Measurements from ENCODE around the gene OAS3. TPM values are rescaled to one million over a fixed set of nuclear protein-coding genes. Genes with fewer than 3 reads are reported as not detected.

OAS3 gene
- polyA plus RNA-seq, 1 of the 3 experiments (the other 2 are of a cell fraction) = 3.0 TPM

GRCh38 chr12:112973011-112973735, 34.9 kb downstream of the OAS3 start:
- Histone ChIP-seq H3K4me1 (ENCODE audit: control insufficient read depth in 1 of 2, insufficient read depth in 2 of 2, low read depth in 1 of 2, low read length in 1 of 2) (peaks cover 0 to 22% of the 10 kb centered on the region in 2 experiments; a peak in 1 of 4 replicates), H3K9ac (no peak overlapping the region), H3F3A (replicated peaks; ENCODE audit: insufficient read depth) (no peaks in the 10 kb centered on the region), H3K4me3 (ENCODE audit: low read depth in 2 of 2, low read length in 1 of 2) (no peak overlapping the region), H4K20me1 (ENCODE audit: insufficient read depth) (no peaks in the 10 kb centered on the region), H3K4me2 (no peak overlapping the region), H3K27ac (ENCODE audit: low read depth in 2 of 2, low read length in 1 of 2) (peak overlapping the region in 1 of 2 experiments; percentile 66; a peak in 2 of 4 replicates), H3K9me2 (no peaks in the 10 kb centered on the region), H3K27me3 (ENCODE audit: insufficient read depth) (no peaks in the 10 kb centered on the region), H3K9me3 (no peaks in the 10 kb centered on the region), H2AFZ (ENCODE audit: low read depth) (no peak overlapping the region), H3K36me3 (replicated peaks in 1 of 2; ENCODE audit: control insufficient read depth in 1 of 2, insufficient read depth in 2 of 2, low read length in 1 of 2) (no peaks in the 10 kb centered on the region), H3K79me2 (ENCODE audit: insufficient read depth) (no peaks in the 10 kb centered on the region)
- ChIA-PET POLR2A (no interaction called here), CTCF (interaction anchor here (0.7 to 1.7 kb wide), 4 partner anchors 10 to 20 kb away, joined by 3 to 5 read pairs (median 4); no protein-coding TSS in a partner anchor)
- TF ChIP-seq RFX5 (IDR thresholded peaks at IDR 0.05; ENCODE audit: low read length) (no peak), MXI1 (IDR thresholded peaks at IDR 0.05; ENCODE audit: low read depth, low read length) (no peak)
- 69% methylated on average over 4 of the region's 4 CpGs for WGBS (ENCODE audit: low lambda C conversion rate)
- DNase-seq = no peak

GRCh38 chr12:112973818-112974231, 35.6 kb downstream of the OAS3 start:
- TF ChIP-seq RCOR1 (IDR thresholded peaks at IDR 0.05; ENCODE audit: low read length) = 0 out of 2 replicates have a peak, but pooled peaks have one; percentile 22
- no peak for TF ChIP-seq TCF12 (IDR thresholded peaks at IDR 0.05)
- TF ChIP-seq USF2 (IDR thresholded peaks at IDR 0.05; ENCODE audit: borderline replicate concordance, low read depth, low read length) = no peak
- no peak for TF ChIP-seq RAD21 (IDR thresholded peaks at IDR 0.05; ENCODE audit: low read length)
- no peak for TF ChIP-seq JUND (IDR thresholded peaks at IDR 0.05)
- no peak for TF ChIP-seq CHD2 (IDR thresholded peaks at IDR 0.05; ENCODE audit: low read length, partially characterized antibody)
- no peak for TF ChIP-seq YY1 (IDR thresholded peaks at IDR 0.05; ENCODE audit: low read depth)
- no peak for TF ChIP-seq IRF3 (IDR thresholded peaks at IDR 0.05; ENCODE audit: low read depth, low read length)
- no peak for TF ChIP-seq NRF1 (IDR thresholded peaks at IDR 0.05; ENCODE audit: low read depth, low read length)
- 0 out of 4 replicates have a peak, but pooled peaks of 1 of the 2 experiments have one; percentile 13 for TF ChIP-seq EP300 (IDR thresholded peaks at IDR 0.05; ENCODE audit: borderline replicate concordance in 1 of 2, low read depth in 1 of 2, low read length in 1 of 2)
- no peak for TF ChIP-seq TAF1 (IDR thresholded peaks at IDR 0.05; ENCODE audit: borderline replicate concordance, low read depth, low read length)
- H4K20me1 ChIP-seq (ENCODE audit: insufficient read depth) = no peaks in the 10 kb centered on the region
- H3K36me3 ChIP-seq (replicated peaks in 1 of 2; ENCODE audit: control insufficient read depth in 1 of 2, insufficient read depth in 2 of 2, low read length in 1 of 2) = no peaks in the 10 kb centered on the region
- no peak overlapping the region for H2AFZ ChIP-seq (ENCODE audit: low read depth)
- no peak overlapping the region for H3K4me3 ChIP-seq (ENCODE audit: low read depth in 2 of 2, low read length in 1 of 2)
- H3K9ac ChIP-seq = no peak overlapping the region
- CTCF ChIA-PET = interaction anchor here (0.7 to 1.7 kb wide), 3 partner anchors 10 to 19 kb away, joined by 3 to 5 read pairs (median 4); no protein-coding TSS in a partner anchor
- no peak overlapping the region for H3K4me2 ChIP-seq
- no peaks in the 10 kb centered on the region for H3K27me3 ChIP-seq (ENCODE audit: insufficient read depth)
- no peak for DNase-seq
- peaks cover 0 to 22% of the 10 kb centered on the region in 2 experiments; a peak in 1 of 4 replicates for H3K4me1 ChIP-seq (ENCODE audit: control insufficient read depth in 1 of 2, insufficient read depth in 2 of 2, low read depth in 1 of 2, low read length in 1 of 2)
- POLR2A ChIA-PET = no interaction called here
- no peaks in the 10 kb centered on the region for H3K9me3 ChIP-seq
- H3F3A ChIP-seq (replicated peaks; ENCODE audit: insufficient read depth) = no peaks in the 10 kb centered on the region
- H3K27ac ChIP-seq (ENCODE audit: low read depth in 2 of 2, low read length in 1 of 2) = peak overlapping the region in 1 of 2 experiments; percentile 66; a peak in 2 of 4 replicates
- H3K9me2 ChIP-seq = no peaks in the 10 kb centered on the region
- no peaks in the 10 kb centered on the region for H3K79me2 ChIP-seq (ENCODE audit: insufficient read depth)
- 25% methylated on average over 5 of the region's 5 CpGs for WGBS (ENCODE audit: low lambda C conversion rate)
